ENCODE results near the gene PRPF8. TPM values are rescaled to one million over a fixed set of nuclear protein-coding genes. Genes with fewer than 3 reads are reported as not detected.
A peak's percentile ranks its signal among the peaks of the same experiment; 100 is the strongest.

PRPF8 gene
- total and polyA plus RNA-seq, 10 of the 15 experiments (the other 5 are each of a cell fraction or from before 2014, with no cell fraction given): 77.2 to 337 (median 162) TPM

DNA sequence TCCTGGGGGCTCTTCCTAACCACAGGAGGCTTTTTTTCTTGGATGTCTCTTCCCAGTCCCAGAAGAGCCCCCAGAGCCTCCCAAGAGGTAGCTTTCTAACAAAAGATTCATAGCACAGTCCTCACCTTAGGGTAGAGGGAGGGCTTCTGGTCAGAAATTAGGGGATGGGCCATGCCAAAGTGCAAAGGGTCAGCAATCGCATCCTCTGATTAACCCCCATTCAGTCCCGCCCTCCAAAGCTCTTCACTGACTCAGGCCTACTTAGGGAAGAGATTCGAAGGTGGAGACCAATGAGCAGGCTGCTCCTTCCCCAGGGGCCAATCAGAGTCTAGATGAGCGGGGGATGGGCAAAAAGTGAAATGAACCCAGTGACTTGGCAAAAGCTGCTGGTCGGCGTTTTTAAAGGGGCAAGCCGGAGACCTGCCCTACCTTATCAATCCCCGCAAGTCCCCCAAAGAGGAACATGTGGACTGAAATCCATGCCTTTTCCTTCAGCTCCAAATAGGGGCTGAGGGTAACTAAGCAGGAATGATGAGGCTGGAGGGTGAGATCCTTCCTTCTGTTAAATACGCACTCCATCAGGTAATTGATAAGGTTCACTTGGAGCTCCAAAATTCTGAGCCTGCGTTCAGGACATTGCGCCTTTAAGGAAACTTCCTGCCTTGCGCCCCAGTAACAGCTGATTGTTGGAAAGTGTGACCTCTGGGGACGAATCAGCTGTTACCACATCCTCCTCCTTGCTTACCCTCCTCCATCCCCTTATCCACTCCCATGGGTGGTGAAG lies 32.4 kb upstream of the PRPF8 start (continued):
- TF ChIP-seq NKRF (conservative IDR thresholded peaks at IDR 0.05): peak; percentile 76
- TF ChIP-seq ELK1 (IDR thresholded peaks at IDR 0.05; ENCODE audit: low read depth, low read length): peak; percentile 74
- TF ChIP-seq CBX3 (IDR thresholded peaks at IDR 0.05; ENCODE audit: borderline replicate concordance, low read depth): no peak
- TF ChIP-seq, protein P1, sequence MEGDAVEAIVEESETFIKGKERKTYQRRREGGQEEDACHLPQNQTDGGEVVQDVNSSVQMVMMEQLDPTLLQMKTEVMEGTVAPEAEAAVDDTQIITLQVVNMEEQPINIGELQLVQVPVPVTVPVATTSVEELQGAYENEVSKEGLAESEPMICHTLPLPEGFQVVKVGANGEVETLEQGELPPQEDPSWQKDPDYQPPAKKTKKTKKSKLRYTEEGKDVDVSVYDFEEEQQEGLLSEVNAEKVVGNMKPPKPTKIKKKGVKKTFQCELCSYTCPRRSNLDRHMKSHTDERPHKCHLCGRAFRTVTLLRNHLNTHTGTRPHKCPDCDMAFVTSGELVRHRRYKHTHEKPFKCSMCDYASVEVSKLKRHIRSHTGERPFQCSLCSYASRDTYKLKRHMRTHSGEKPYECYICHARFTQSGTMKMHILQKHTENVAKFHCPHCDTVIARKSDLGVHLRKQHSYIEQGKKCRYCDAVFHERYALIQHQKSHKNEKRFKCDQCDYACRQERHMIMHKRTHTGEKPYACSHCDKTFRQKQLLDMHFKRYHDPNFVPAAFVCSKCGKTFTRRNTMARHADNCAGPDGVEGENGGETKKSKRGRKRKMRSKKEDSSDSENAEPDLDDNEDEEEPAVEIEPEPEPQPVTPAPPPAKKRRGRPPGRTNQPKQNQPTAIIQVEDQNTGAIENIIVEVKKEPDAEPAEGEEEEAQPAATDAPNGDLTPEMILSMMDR (IDR thresholded peaks at IDR 0.05 in 2 of 3, conservative IDR thresholded peaks at IDR 0.05 in 1 of 3; ENCODE audit: control insufficient read depth in 2 of 3, extremely low read depth in 1 of 3, insufficient read depth in 1 of 3, low read depth in 3 of 3, low read length in 3 of 3): no peak
- TF ChIP-seq TBL1XR1 (IDR thresholded peaks at IDR 0.05; ENCODE audit: low read depth, low read length): 0 out of 2 replicates have a peak, but pooled peaks have one; percentile 11
- TF ChIP-seq IKZF1 (conservative IDR thresholded peaks at IDR 0.05): peak; percentile 82
- peak; percentile 13 for TF ChIP-seq SMAD1 (IDR thresholded peaks at IDR 0.05; ENCODE audit: low read depth, partially characterized antibody)
- TF ChIP-seq CREB1 (IDR thresholded peaks at IDR 0.05; ENCODE audit: low read depth): peak; percentile 91
- no peak for TF ChIP-seq ZNF274 (IDR thresholded peaks at IDR 0.05; ENCODE audit: insufficient read depth, insufficient read length)
- no peak for TF ChIP-seq E2F4 (IDR thresholded peaks at IDR 0.05; ENCODE audit: low read depth, low read length)
- no peak for TF ChIP-seq CHD4 (IDR thresholded peaks at IDR 0.05)
- peak; percentile 63; the same call in 1 of the 2 replicates for TF ChIP-seq PAX5 (IDR thresholded peaks at IDR 0.05; ENCODE audit: borderline replicate concordance, low read depth, low read length)
- peak; percentile 84; the same call in 1 of the 2 replicates for TF ChIP-seq STAT3 (IDR thresholded peaks at IDR 0.05; ENCODE audit: low read depth, low read length)
- TF ChIP-seq TCF3 (IDR thresholded peaks at IDR 0.05; ENCODE audit: borderline replicate concordance, insufficient read depth, low read depth, low read length): 0 out of 2 replicates have a peak, but pooled peaks have one; percentile 1
- TF ChIP-seq BACH1 (IDR thresholded peaks at IDR 0.05; ENCODE audit: borderline replicate concordance): peak; percentile 98
- TF ChIP-seq RFX5 (IDR thresholded peaks at IDR 0.05; ENCODE audit: low read depth, low read length): peak; percentile 98
- 0 out of 2 replicates have a peak, but pooled peaks have one; percentile 70 for TF ChIP-seq MLLT1 (IDR thresholded peaks at IDR 0.05)
- no peak; the same call in 1 of the 2 replicates for TF ChIP-seq HDGF (IDR thresholded peaks at IDR 0.05)
- peak; percentile 62; the same call in 1 of the 2 replicates for TF ChIP-seq SMAD5 (IDR thresholded peaks at IDR 0.05; ENCODE audit: low read depth)
- TF ChIP-seq MTA2 (IDR thresholded peaks at IDR 0.05; ENCODE audit: low read depth): 0 out of 2 replicates have a peak, but pooled peaks have one; percentile 39
- peak; percentile 40; the same call in 1 of the 2 replicates for TF ChIP-seq SMARCA5 (IDR thresholded peaks at IDR 0.05)
- peak; percentile 82 for TF ChIP-seq CREM (IDR thresholded peaks at IDR 0.05; ENCODE audit: low read depth)
- peak; percentile 95 for TF ChIP-seq NR2F1 (conservative IDR thresholded peaks at IDR 0.05)
- TF ChIP-seq JUNB (IDR thresholded peaks at IDR 0.05): no peak
